ENCODE measurements around the gene NECAB2.

Gene NECAB2

GRCh38 chr16:84047626-84048025, 79.6 kb downstream of the NECAB2 start:
- no peak for DNase-seq

GRCh38 chr16:84048270-84048669, 80.2 kb downstream of the NECAB2 start:
- no peak for DNase-seq

- DNase-seq, result no peak
These were observed 80.8 kb downstream of the NECAB2 start for GRCh38 chr16:84048871-84049270.

- DNase-seq, result no peak
These were observed 81.5 kb downstream of the NECAB2 start for GRCh38 chr16:84049403-84050060.

GRCh38 chr16:84050316-84050715, 82.3 kb downstream of the NECAB2 start:
- DNase-seq, result no peak

GRCh38 chr16:84052071-84052622, 84.1 kb downstream of the NECAB2 start:
- no peak for DNase-seq

Data from CD4-positive, alpha-beta T cell treated with Interleukin-1 beta for 1 hour (primary cell).